Chondrocyte (in vitro differentiated cells): ENCODE measurements around the gene MAGEB6. TPM values are rescaled to one million over a fixed set of nuclear protein-coding genes. Genes with fewer than 3 reads are reported as not detected.
"Not testable (repeated sequence)": the region's sequence is repeated elsewhere in the genome, so short reads cannot be mapped to it uniquely, and the experiment has no call there.

Experiments
- DNase-seq: peaks from one replicate; pipeline ENCODE4 v3.0.0; 2021; ENCODE audit warnings: mixed read lengths, low spot score
- H3K27ac Mint-ChIP-seq: one replicate; pipeline ENCODE4 v1.8.0; 2021; ENCODE audit warnings: mild to moderate bottlenecking, moderate library complexity, mixed read lengths; ENCODE audit not compliant: unreplicated experiment
- H3K27me3 Mint-ChIP-seq: 2 replicates; pipeline ENCODE4 v1.8.0; 2021; ENCODE audit warnings: low read depth, mixed read lengths
- H3K36me3 Mint-ChIP-seq: 2 replicates; pipeline ENCODE4 v1.8.0; 2021; ENCODE audit warnings: low read depth, mixed read lengths
- H3K4me1 Mint-ChIP-seq: 2 replicates; pipeline ENCODE4 v1.8.0; 2021; ENCODE audit warnings: low read depth, mild to moderate bottlenecking, mixed read lengths
- H3K4me3 Mint-ChIP-seq: one replicate; pipeline ENCODE4 v1.8.0; 2021; ENCODE audit warnings: mild to moderate bottlenecking, moderate library complexity, mixed read lengths; ENCODE audit not compliant: unreplicated experiment
- H3K9me3 Mint-ChIP-seq: 2 replicates; pipeline ENCODE4 v1.8.0; 2021; ENCODE audit warnings: low read depth, mixed read lengths
- long read RNA-seq: library from polyadenylated mRNA; stranded (forward); transcript quantifications from one replicate; pipeline ENCODE4 v2.0.0, GENCODE V29; 2021
- total RNA-seq: library from RNA; stranded (reverse); gene quantifications from 3 replicates; pipeline ENCODE4 v1.2.1, GENCODE V29; 2021
- TF ChIP-seq, protein P1 (sequence below): fragments of 200-600 bp; sonication (generic); IDR thresholded peaks from 2 replicates; pipeline ENCODE4 v1.5.0; 2021; ENCODE audit warnings: antibody characterized with exemption, mild to moderate bottlenecking, moderate library complexity

MAGEB6 gene
- total RNA-seq = not detected in 3 replicates
- long read RNA-seq = 0 reads

GRCh38 chrX:26192204-26192603 lies at the start of gene MAGEB6:
Gene MAGEB6, plus strand, starts transcription at chrX:26192440. Its CDS starts 1,407 bp downstream, at chrX:26193847.
- TF ChIP-seq, protein P1, sequence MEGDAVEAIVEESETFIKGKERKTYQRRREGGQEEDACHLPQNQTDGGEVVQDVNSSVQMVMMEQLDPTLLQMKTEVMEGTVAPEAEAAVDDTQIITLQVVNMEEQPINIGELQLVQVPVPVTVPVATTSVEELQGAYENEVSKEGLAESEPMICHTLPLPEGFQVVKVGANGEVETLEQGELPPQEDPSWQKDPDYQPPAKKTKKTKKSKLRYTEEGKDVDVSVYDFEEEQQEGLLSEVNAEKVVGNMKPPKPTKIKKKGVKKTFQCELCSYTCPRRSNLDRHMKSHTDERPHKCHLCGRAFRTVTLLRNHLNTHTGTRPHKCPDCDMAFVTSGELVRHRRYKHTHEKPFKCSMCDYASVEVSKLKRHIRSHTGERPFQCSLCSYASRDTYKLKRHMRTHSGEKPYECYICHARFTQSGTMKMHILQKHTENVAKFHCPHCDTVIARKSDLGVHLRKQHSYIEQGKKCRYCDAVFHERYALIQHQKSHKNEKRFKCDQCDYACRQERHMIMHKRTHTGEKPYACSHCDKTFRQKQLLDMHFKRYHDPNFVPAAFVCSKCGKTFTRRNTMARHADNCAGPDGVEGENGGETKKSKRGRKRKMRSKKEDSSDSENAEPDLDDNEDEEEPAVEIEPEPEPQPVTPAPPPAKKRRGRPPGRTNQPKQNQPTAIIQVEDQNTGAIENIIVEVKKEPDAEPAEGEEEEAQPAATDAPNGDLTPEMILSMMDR = no peak
- H3K9me3 Mint-ChIP-seq = peaks cover 32% of the 10 kb centered on the region
- no peak within 1 kb of the TSS for H3K27ac Mint-ChIP-seq
- H3K4me1 Mint-ChIP-seq = no peaks in the 10 kb centered on the region
- no peaks in the 10 kb centered on the region for H3K27me3 Mint-ChIP-seq
- H3K4me3 Mint-ChIP-seq = no peak within 1 kb of the TSS
- H3K36me3 Mint-ChIP-seq = no peaks in the 10 kb centered on the region
- DNase-seq = no peak

GRCh38 chrX:26146024-26146423 lies 46.2 kb upstream of the MAGEB6 start:
- TF ChIP-seq, protein P1 = no peak
- no peaks in the 10 kb centered on the region for H3K4me1 Mint-ChIP-seq
- DNase-seq = no peak
- no peak overlapping the region for H3K4me3 Mint-ChIP-seq
- H3K27ac Mint-ChIP-seq = no peak overlapping the region
- H3K36me3 Mint-ChIP-seq = no peaks in the 10 kb centered on the region
- H3K27me3 Mint-ChIP-seq = no peaks in the 10 kb centered on the region
- peaks cover 12% of the 10 kb centered on the region for H3K9me3 Mint-ChIP-seq

GRCh38 chrX:26160301-26160700 lies 31.9 kb upstream of the MAGEB6 start, which contains the start of gene MAGEB6B:
Gene MAGEB6B, plus strand, starts transcription at chrX:26160601. Its CDS starts 0 bp downstream, at chrX:26160601.
- Mint-ChIP-seq H3K27me3 (no peaks in the 10 kb centered on the region), H3K9me3 (peaks cover 47% of the 10 kb centered on the region), H3K4me1 (no peaks in the 10 kb centered on the region), H3K36me3 (no peaks in the 10 kb centered on the region), H3K4me3 (no peak within 1 kb of the TSS), H3K27ac (no peak within 1 kb of the TSS)
- DNase-seq = no peak
- TF ChIP-seq, protein P1 = no peak

DNA sequence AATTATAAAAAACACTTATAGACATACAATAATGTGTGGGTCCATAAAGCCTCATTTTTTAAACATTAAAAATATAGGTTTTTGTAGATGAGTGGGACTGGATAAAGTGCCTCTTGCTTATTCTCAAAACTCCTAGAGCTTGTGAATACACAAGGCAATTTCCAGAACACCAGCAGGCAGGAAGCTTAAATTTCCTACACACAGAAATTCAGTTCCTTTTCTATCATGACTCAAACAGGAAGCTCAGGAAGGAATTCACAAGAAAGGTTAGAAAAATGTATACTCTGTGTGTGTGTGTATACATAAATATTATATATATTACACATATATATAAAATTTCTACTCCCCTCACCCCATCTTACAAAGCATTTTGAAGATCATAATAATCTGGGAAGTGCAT lies 11.3 kb downstream of the MAGEB6 start:
- peaks cover 37% of the 10 kb centered on the region for H3K9me3 Mint-ChIP-seq
- H3K4me1 Mint-ChIP-seq = no peaks in the 10 kb centered on the region
- no peaks in the 10 kb centered on the region for H3K27me3 Mint-ChIP-seq
- no peak for DNase-seq
- no peak overlapping the region for H3K4me3 Mint-ChIP-seq
- no peaks in the 10 kb centered on the region for H3K36me3 Mint-ChIP-seq
- no peak overlapping the region for H3K27ac Mint-ChIP-seq
- TF ChIP-seq, protein P1 = no peak

- peaks cover 37% of the 10 kb centered on the region for H3K9me3 Mint-ChIP-seq
- H3K27ac Mint-ChIP-seq, H3K4me3 Mint-ChIP-seq, H3K36me3 Mint-ChIP-seq, H3K27me3 Mint-ChIP-seq, H3K4me1 Mint-ChIP-seq, DNase-seq: not testable (repeated sequence)
These were observed 12.5 kb downstream of the MAGEB6 start for GRCh38 chrX:26204717-26205116.

- DNase-seq = no peak
- Mint-ChIP-seq H3K27ac (no peak overlapping the region), H3K9me3 (peaks cover 22% of the 10 kb centered on the region), H3K27me3 (no peaks in the 10 kb centered on the region), H3K4me3 (no peak overlapping the region), H3K4me1 (no peaks in the 10 kb centered on the region), H3K36me3 (no peaks in the 10 kb centered on the region)
- TF ChIP-seq, protein P1 = no peak
These were observed 15.8 kb downstream of the MAGEB6 start for GRCh38 chrX:26208012-26208411.
